HG02763 (cell line): ENCODE measurements around the gene MRPS10.
"Not testable (repeated sequence)": the region's sequence is repeated elsewhere in the genome, so short reads cannot be mapped to it uniquely, and the experiment has no call there.

Experiments used
- ATAC-seq: cut with Tn5 transposase; IDR thresholded peaks from one replicate; pipeline ENCODE4 v1.9.1; 2021; ENCODE audit warnings: mild to moderate bottlenecking, moderate library complexity; ENCODE audit not compliant: unreplicated experiment

MRPS10 gene

GRCh38 chr6:42179261-42179944 is 38.3 kb downstream of the MRPS10 start:
- no peak for ATAC-seq

GRCh38 chr6:42177514-42178364 is 39.9 kb downstream of the MRPS10 start:
- no peak for ATAC-seq

GRCh38 chr6:42176981-42177380 is 40.7 kb downstream of the MRPS10 start:
- ATAC-seq, result no peak

GRCh38 chr6:42175860-42176259 is 41.8 kb downstream of the MRPS10 start:
- ATAC-seq, result no peak

DNA sequence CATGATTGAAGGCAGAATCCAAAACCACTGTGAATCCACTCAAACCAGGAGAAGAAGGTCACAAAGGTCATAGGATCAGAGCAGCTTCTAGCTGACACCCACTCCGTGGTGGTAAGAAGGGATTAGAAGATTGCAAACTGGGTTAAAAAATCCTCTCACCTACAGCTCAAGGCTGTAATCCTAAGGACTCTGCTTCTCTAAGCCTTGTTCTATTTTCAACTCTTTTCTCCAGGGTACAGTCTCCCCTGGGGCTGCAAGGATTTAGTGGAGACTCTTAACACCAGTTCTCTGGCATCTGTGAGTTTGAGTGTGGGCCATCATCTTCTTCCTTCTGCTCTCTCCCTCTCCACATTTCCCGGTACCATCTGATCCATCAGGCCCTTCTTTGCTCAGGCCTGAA is 44.6 kb downstream of the MRPS10 start, which contains the start of gene GUCA1A:
Gene GUCA1A, plus strand, starts transcription at position 264 of the 400 bp plus-strand sequence. CDS start 250 bp downstream, outside the sequence.
- no peak for ATAC-seq

DNA sequence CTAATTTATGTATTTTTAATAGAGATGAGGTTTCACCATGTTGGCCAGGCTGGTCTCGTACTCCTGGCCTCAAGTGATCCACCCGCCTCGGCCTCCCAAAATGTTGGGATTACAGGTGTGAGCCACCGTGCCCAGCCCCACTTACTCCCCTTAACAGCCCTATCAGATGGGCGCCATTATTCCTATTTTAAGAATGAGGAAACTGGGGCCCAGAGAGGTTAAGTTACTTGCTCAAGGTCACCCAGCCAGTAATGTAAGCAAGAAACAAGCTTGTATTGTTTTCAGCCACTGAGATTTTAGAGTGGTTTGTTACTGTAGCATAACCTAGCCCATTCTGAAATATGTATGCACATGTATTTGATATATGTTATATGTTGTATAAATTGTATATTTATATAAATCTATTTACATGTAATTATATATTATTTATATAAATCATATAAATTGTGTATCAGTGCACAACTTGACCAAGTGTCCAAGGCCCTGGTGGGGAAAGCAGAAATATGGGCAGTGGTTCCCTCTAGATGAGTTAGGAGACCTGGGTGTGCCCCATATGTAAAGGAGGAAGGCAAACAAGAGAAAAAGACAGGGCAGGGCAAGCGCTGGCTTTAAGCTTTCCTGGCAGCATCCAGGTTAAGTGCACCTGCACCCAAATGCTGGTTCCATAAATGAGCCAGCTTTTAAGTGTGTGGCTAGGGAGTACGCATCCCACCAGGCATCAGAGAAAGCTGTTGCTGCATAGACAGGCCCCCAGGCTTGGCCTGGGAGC is 45.7 kb downstream of the MRPS10 start:
- no peak for ATAC-seq

- not testable (repeated sequence) for ATAC-seq
These were observed 47.9 kb downstream of the MRPS10 start for GRCh38 chr6:42169780-42170179.

- no peak for ATAC-seq
These were observed 49.0 kb downstream of the MRPS10 start for GRCh38 chr6:42168650-42169049.

DNA sequence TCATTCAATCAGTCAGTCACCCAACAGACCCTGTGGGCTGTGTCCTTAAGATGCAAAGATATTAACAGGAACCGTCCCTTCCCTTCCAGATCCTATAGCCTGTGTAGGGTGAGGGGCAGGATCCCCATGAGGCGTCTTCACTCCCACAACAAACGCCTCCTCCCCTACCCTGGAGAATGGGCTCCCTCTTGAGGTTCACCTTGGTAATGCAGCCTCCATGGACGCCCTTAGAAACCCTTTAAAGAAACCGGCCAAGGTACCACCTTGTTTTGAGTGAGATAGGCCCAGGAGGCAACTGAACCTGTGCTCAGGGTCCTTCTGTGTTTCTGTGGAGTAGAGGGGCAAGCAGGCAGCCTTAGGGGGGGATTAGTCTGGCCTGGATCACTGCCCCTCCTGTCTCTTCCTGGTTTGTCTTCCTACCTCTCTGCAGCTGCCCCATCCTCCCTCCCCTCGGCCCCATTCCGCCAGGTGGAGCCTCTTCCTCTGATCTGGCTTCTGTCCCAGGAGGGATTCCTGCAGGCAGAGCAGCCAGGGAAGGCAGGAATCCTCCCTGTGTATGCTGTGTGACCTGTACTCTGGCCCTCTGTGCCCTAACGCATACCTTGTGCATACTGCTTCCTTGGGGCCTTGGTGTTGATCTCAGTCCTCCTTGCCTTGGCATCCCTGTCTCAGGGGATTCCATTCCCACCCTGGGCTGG is 51.1 kb downstream of the MRPS10 start:
- ATAC-seq, result peak; percentile 47

DNA sequence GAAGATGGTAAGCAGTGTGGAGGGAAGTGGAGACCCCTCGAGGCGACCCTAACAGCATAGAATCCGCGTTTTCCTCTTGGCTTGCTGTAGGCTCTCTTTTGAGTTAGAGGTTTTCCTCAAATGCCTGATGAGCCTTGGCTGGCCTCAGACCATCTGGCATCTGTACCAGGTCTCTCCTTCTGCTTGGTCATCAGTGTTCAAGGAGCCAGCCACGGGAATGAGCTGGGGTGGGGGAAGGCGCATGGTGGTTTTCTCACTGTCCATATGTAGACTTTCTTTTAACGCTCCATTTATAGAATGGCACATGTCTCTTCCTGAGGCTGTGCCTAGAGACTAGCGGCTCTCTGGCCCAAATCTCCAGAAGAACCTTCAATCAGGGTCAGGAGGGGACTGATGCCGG is 52.6 kb downstream of the MRPS10 start:
- no peak for ATAC-seq

DNA sequence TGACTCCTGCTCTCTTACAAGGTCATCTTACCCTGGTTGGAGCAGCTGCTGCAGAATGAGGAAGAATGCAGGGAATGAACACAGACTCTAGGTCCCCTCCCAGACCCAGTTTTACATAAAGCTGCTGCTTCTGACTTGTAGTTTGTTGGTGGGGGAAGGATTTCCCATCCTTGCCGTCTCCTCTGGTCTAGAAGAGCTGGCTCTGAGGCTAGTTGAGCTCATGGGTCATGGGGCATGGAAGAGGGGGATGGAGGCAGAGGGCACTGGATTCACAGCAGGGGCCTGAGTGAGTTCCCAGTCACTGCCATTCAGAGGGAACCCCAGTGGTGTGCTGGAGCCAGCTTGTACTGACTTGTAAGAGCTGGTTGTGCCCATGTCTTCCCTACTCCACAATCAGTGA is 53.7 kb downstream of the MRPS10 start:
- no peak for ATAC-seq

DNA sequence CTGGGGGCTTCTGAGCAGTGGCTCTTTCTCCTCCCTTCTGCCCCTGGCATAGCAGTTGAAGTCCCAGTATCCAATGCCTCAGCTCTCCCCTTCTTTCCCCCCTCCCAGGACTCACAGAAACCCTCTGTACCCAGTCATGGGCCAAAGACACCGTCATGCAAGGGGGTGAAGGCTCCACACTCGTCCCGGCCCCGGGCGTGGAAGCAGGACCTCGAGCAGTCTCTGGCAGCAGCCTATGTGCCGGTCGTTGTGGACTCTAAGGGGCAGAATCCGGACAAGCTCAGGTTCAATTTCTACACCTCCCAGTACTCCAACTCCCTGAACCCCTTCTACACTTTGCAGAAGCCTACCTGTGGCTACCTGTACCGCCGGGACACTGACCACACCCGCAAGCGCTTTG is 54.8 kb downstream of the MRPS10 start:
- no peak for ATAC-seq

GRCh38 chr6:42162384-42162783 is 55.3 kb downstream of the MRPS10 start:
- ATAC-seq, result no peak

DNA sequence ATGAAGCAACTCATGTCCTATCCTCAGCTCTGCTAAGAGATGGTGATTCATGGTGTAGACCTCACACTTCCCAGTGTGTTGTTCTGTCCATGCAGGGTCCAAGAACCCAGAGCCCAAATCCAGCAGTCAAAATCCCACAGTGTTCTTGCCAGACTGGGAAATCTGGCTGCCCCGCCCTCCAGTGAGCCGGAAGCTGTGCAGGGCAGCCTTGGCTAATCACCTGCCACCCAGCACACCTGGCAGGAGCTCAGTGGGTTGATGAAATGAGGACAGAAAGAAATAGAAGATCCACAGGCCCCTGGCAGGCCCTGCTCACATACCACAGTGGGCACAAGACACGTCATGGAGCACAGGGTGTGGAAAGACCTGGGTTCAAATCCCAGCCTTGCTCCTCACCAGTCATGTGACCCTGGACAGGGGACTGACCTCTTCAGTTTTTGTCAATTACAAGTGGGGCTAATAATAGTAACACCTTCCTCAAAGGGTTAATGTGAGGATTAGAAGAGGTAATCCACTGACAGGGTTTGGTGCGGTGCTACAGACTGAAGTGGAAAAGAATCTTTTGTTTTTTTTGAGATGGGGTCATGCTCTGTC is 58.1 kb downstream of the MRPS10 start:
- ATAC-seq, result no peak

- ATAC-seq, result no peak
These were observed 59.0 kb downstream of the MRPS10 start for GRCh38 chr6:42158631-42159030.

DNA sequence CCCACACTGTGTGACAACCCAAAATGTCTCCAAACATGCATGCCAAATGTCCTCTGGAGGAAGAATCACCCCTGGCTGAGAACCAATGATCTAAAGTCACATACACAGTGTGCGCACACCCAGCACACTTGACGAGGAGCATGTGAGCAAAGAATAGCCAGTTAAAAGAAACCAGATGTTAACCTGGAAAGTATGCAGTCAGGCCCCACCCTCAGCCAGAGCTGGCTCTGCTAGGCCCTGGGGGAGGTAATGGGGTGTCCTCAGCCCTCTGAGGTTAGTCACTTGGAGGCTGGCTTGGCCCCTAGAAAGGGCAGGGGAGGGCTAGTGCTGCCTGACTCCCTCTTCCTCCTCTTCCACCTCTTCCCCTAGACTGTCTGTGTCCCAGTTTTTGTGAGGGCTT is 59.6 kb downstream of the MRPS10 start:
- no peak for ATAC-seq
